ELF-1 (cell line): ENCODE data around the gene KLHL7.
"Not testable (repeated sequence)": the region's sequence is repeated elsewhere in the genome, so short reads cannot be mapped to it uniquely, and the experiment has no call there.

Source experiments
- DNase-seq: peaks from one replicate; pipeline ENCODE4 v3.0.0-alpha.2; 2016; ENCODE audit warnings: low read depth, low spot score

The KLHL7 gene

DNA sequence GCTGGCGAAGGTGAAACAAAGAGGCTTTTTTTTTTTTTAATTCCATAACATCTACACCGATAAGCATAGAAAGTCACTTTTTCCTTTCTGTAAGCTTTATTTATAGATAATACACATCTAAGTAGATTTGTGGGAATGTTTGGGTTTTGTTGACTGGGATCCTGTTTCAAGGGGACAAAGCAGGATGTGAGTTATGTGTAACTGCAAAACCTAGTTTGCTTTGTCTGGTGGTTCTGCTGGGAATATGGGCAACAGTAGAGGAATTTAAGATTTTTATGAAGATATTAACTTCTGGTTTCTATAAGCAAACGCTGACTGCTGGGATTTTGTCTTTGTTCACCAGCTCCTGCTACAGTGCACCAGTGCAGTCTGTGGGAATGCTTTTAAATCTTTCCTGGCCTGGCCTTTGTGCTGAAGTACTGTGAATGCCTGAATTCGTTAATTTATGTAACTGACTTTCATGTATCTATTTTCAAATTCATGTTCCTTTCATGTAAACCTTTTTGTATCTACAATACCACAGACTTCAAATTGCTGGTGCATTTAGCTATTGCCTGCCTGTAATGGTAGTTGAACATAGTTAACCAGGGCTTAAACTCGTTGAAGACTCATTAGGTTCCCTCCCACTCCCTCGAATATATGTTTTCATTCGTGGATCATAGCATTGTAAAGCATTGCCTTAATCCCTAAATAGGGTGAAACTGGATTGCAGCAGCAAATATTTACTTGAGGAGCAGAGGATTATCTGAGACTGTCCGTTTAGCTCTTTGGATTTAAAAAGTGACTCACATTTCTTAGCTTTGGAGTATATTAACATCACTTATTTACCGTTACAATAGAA is 1.5 kb downstream of the KLHL7 start:
- no peak for DNase-seq

GRCh38 chr7:23107781-23108180 is 2.2 kb downstream of the KLHL7 start:
- no peak for DNase-seq

- no peak for DNase-seq
Measured at GRCh38 chr7:23108995-23109394, 3.4 kb downstream of the KLHL7 start.

DNA sequence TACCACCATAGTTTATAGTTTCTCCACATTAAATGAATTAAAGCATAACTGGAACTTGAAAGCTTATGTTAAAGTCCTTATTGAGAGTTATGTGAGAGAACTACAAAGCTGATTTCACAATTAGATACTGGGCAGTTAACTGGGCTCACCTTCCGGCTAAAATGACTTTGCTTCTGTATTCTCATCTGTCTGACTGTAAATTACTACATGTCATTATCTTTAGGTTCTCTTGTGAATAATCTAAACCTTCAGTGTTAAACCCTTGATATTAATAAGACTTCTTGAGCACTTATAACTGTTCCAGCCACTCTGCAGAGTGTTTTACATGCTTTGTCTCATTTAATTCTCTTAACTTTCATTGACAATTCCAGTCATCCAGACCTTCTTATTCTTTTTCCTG is 3.9 kb downstream of the KLHL7 start:
- DNase-seq = no peak

- DNase-seq = no peak
Measured at GRCh38 chr7:23114896-23115295, 9.3 kb downstream of the KLHL7 start.

DNA sequence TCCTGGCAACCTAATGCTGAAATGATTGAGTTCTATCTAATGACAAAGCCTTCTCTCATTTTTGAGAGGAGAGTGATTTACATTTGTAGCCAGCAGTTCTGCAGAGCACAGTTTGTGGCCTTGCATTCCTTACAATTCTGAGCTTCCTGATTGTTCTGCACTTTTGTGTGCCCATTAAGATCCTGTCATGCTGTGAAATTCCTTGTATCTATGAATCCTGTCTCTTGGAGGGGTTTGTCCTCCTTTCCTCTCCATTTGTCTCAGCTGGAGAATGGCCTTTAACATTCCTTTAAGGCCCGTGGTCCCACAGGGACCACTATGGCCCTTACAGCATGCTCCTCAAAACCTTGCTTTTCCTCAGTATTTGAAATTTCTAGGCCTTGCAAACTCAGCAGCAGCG is 10.4 kb downstream of the KLHL7 start:
- DNase-seq = peak; percentile 56

DNA sequence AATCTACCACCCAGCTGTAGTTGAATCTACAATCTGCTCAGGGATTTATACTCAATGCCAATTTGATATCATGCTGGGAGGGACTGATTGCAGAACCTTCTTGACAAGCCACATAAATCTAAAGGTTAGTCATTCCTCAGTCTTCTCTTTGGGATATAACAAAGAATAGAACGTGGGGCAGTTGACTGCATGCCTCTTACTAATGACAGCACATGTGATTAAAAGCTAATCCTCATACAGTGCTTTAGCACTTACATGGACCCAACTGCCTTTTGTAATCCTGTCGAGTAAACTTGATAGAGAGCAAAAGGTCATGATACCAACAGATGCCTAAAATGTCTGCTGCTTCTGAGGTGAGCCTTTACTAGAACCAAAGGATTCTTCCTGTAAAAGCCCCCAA is 12.3 kb downstream of the KLHL7 start:
- no peak for DNase-seq

DNA sequence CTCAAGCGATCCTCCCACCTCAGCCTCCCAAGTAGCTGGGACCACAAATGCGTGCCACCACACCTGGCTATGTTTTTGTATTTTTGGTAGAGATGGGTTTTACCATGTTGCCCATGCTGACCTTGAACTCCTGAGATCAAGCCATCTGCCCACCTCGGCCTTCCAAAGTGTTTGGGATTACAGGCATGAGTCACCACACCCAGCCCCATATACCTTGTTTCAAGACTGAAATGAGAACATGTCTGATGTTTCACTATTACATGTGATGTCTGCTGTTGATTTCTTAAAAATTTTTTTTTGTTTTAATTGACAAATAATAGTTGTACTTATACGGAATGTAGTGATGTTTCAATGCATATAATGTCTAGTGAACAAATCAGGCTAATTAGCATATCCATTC is 14.5 kb downstream of the KLHL7 start:
- no peak for DNase-seq

GRCh38 chr7:23121165-23121564 is 15.6 kb downstream of the KLHL7 start:
- no peak for DNase-seq

- DNase-seq = no peak
Measured at GRCh38 chr7:23123007-23123406, 17.4 kb downstream of the KLHL7 start.

- DNase-seq = no peak
Measured at GRCh38 chr7:23123465-23123864, 17.9 kb downstream of the KLHL7 start.

DNA sequence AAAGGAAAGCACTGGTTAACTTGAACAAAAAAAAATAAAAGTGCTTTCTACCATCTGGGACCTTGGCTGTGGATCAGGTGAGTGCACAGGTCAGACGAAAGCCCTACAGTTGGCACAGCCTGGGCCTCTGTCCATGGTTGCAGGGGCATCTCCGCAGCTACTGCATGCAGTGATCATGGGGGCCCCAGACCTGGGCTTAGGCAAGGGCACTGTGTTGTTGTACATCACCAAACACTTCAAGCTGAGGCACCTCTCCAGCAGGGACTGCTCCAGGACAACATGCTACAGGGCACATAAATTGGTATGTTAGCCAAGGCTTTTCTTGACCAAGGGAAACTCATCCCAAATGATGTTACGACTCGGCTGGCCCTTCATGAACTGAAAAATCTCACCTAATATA is 23.5 kb downstream of the KLHL7 start:
- no peak for DNase-seq

DNA sequence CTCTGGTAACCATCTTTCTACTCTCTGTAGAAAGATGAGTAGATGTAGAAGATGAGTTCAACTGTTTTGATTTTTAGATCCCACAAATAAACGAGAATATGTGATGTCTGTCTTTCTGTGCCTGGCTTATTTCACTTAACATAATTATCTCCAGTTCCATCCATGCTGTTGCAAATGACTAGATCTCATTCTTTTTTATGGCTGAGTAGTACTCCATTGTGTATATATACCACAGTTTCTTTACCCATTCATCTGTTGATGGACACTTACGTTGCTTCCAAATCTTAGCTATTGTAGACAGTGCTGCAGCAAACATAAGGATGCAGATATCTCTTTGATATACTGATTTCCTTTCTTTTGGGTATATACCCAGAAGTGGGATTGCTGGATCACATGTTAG is 26.2 kb downstream of the KLHL7 start:
- not testable (repeated sequence) for DNase-seq

DNA sequence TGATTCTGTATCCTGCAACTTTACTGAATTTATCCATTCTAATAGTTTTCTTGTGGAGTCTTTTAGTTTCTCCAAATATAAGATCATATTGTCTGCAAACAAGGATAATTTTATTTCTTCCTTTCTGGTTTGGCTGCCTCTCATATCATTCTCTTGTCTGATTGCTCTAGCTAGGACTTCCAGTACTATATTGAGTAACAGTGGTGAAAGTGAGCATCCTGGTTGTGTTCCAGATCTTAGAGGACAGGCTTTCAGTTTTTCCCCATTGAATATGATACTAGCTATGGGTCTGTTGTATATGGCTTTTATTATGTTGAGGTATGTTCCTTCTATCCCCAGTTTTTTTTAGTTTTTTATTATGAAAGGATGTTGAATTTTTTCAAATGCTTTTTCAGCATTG is 28.2 kb downstream of the KLHL7 start:
- DNase-seq = no peak

- DNase-seq = no peak
Measured at GRCh38 chr7:23135755-23136154, 30.2 kb downstream of the KLHL7 start.

DNA sequence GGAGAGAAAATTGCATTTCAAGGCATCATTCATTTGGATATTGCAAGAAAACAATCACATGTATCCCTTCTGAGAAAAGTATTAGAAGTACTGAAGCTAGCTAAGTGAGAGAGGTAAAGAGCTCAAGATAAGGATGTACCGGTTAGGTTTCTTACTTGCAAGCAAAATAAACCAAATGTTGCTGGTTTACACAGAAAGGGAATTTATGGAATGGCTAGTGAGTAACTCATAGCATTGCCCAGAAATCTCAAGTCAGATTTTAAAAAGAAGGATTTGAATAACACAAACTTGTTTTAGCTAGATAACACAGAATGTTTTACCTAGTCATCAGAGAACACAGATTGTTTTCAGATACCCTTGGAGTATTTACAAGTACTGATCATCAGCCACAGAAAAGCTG is 30.6 kb downstream of the KLHL7 start:
- DNase-seq = no peak

DNA sequence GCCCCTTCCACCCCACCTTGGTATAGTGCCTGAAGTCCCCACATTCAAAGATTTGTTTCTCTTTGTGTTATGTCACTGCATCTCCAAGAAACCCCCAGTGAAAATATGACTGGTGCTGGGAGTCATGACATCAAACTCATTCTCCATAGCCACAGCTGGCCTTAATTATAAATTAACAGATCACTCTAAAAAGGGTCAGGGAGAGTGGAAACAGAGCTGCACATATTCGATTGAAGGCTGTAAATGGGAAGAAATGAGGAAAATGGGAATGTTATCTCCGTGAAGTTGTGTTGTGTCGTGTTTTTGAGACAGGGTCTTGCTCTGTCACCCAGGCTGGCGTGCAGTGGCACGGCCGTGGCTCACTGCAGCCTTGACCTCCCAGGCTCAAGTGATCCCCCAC is 52.1 kb downstream of the KLHL7 start:
- no peak for DNase-seq

DNA sequence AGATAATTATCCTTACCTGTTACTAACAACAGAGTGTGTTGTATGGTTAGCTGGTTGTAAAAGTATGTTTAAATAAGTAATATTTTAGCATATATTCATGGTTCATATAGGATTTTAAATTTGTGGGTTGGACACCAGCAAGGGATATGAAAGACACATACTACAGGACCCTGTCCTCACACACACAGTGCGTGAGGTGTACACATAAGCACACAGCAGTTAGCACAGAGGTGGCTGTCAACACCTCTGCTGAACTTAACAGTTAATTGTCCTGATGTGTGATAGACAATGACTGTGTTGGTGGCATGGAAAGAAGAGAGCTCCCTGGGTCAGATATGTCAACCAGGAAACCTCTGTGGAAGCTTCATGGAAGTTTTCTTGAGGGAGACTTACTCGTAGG is 53.0 kb downstream of the KLHL7 start:
- DNase-seq = no peak

GRCh38 chr7:23161482-23161881 is 55.9 kb downstream of the KLHL7 start:
- no peak for DNase-seq

GRCh38 chr7:23164846-23165245 is 59.3 kb downstream of the KLHL7 start:
- no peak for DNase-seq

GRCh38 chr7:23165316-23165715 is 59.7 kb downstream of the KLHL7 start:
- DNase-seq = no peak

- no peak for DNase-seq
Measured at GRCh38 chr7:23167691-23168090, 62.1 kb downstream of the KLHL7 start.

GRCh38 chr7:23168111-23168885 is 62.7 kb downstream of the KLHL7 start:
- DNase-seq = no peak
